Glutamatergic neuron (in vitro differentiated cells): ENCODE data around the gene CAPN13. TPM values are rescaled to one million over a fixed set of nuclear protein-coding genes. Genes with fewer than 3 reads are reported as not detected.

ENCODE experiments used
- DNase-seq: peaks from one replicate; pipeline ENCODE4 v3.0.0; 2022
- H3K27ac Mint-ChIP-seq: one replicate; pipeline ENCODE4 v1.8.0; 2020; ENCODE audit warnings: mild to moderate bottlenecking, mixed read lengths, inconsistent platforms; ENCODE audit not compliant: unreplicated experiment
- H3K27me3 Mint-ChIP-seq: one replicate; pipeline ENCODE4 v1.8.0; 2020; ENCODE audit warnings: mild to moderate bottlenecking, moderate library complexity, mixed read lengths, inconsistent platforms; ENCODE audit not compliant: unreplicated experiment
- H3K36me3 Mint-ChIP-seq: one replicate; pipeline ENCODE4 v1.8.0; 2020; ENCODE audit warnings: mild to moderate bottlenecking, mixed read lengths, inconsistent platforms; ENCODE audit not compliant: unreplicated experiment
- H3K4me1 Mint-ChIP-seq: one replicate; pipeline ENCODE4 v1.8.0; 2020; ENCODE audit warnings: mild to moderate bottlenecking, low read depth, mixed read lengths, inconsistent platforms; ENCODE audit not compliant: unreplicated experiment
- H3K4me3 Mint-ChIP-seq: one replicate; pipeline ENCODE4 v1.8.0; 2020; ENCODE audit warnings: mild to moderate bottlenecking, mixed read lengths, inconsistent platforms; ENCODE audit not compliant: unreplicated experiment
- H3K9me3 Mint-ChIP-seq: one replicate; pipeline ENCODE4 v1.8.0; 2020; ENCODE audit warnings: mild to moderate bottlenecking, moderate library complexity, mixed read lengths, inconsistent platforms; ENCODE audit not compliant: unreplicated experiment
- CTCF ChIP-seq: fragments of 200-600 bp; sonication (generic); IDR thresholded peaks from one replicate; pipeline ENCODE4 v1.5.0; 2021; ENCODE audit not compliant: partially characterized antibody, unreplicated experiment
- total RNA-seq: library from RNA; stranded (reverse); fragmentation: NEBNext Ultra II Directional; extraction: Animal tissue kit (Norgen Biotek cat#: 25700); gene quantifications from one replicate; pipeline ENCODE4 v1.2.1, GENCODE V29; 2021; ENCODE audit not compliant: unreplicated experiment

Gene CAPN13
- total RNA-seq, 1 donor from 2014 or later = not detected

- H3K27ac Mint-ChIP-seq = no peak overlapping the region
- H3K4me3 Mint-ChIP-seq = no peak overlapping the region
- no peak for DNase-seq
- TF ChIP-seq CTCF = no peak
- H3K4me1 Mint-ChIP-seq = peaks cover 5% of the 10 kb centered on the region
- peaks cover 3% of the 10 kb centered on the region for H3K27me3 Mint-ChIP-seq
- peaks cover 5% of the 10 kb centered on the region for H3K9me3 Mint-ChIP-seq
- H3K36me3 Mint-ChIP-seq = no peaks in the 10 kb centered on the region
Observed at GRCh38 chr2:30713698-30714097, 93.5 kb downstream of the CAPN13 start.

GRCh38 chr2:30711646-30712085, 95.6 kb downstream of the CAPN13 start:
- peaks cover 5% of the 10 kb centered on the region for H3K9me3 Mint-ChIP-seq
- H3K4me3 Mint-ChIP-seq = no peak overlapping the region
- DNase-seq = peak; percentile 89
- H3K4me1 Mint-ChIP-seq = peaks cover 2% of the 10 kb centered on the region
- TF ChIP-seq CTCF = peak; percentile 99
- H3K27me3 Mint-ChIP-seq = peaks cover 1% of the 10 kb centered on the region
- H3K36me3 Mint-ChIP-seq = no peaks in the 10 kb centered on the region
- no peak overlapping the region for H3K27ac Mint-ChIP-seq

GRCh38 chr2:30710461-30710860, 96.8 kb downstream of the CAPN13 start:
- TF ChIP-seq CTCF = no peak
- DNase-seq = no peak
- Mint-ChIP-seq H3K4me1 (peaks cover 2% of the 10 kb centered on the region), H3K27me3 (peaks cover 3% of the 10 kb centered on the region), H3K36me3 (no peaks in the 10 kb centered on the region), H3K9me3 (peaks cover 5% of the 10 kb centered on the region), H3K4me3 (no peak overlapping the region), H3K27ac (no peak overlapping the region)

GRCh38 chr2:30710016-30710415, 97.2 kb downstream of the CAPN13 start:
- Mint-ChIP-seq H3K4me1 (peaks cover 2% of the 10 kb centered on the region), H3K27me3 (peaks cover 3% of the 10 kb centered on the region), H3K36me3 (no peaks in the 10 kb centered on the region), H3K4me3 (no peak overlapping the region), H3K27ac (no peak overlapping the region), H3K9me3 (peaks cover 5% of the 10 kb centered on the region)
- TF ChIP-seq CTCF = no peak
- DNase-seq = no peak

GRCh38 chr2:30709516-30709915, 97.7 kb downstream of the CAPN13 start:
- peaks cover 2% of the 10 kb centered on the region for H3K4me1 Mint-ChIP-seq
- no peak for TF ChIP-seq CTCF
- no peaks in the 10 kb centered on the region for H3K36me3 Mint-ChIP-seq
- no peak overlapping the region for H3K4me3 Mint-ChIP-seq
- peaks cover 3% of the 10 kb centered on the region for H3K27me3 Mint-ChIP-seq
- no peak for DNase-seq
- no peak overlapping the region for H3K27ac Mint-ChIP-seq
- peaks cover 5% of the 10 kb centered on the region for H3K9me3 Mint-ChIP-seq
